DMS 273 treated with DMSO at 0.1 percent for 48 hours (cell line): ENCODE measurements around the gene VSTM2L.

ENCODE experiments used
- DNase-seq: peaks from one replicate; lab custom pipeline; 2025; lab: John Stamatoyannopoulos, UW

VSTM2L gene

GRCh38 chr20:37878835-37879599 is 23.9 kb upstream of the VSTM2L start:
- no peak for DNase-seq

GRCh38 chr20:37879843-37880242 is 23.1 kb upstream of the VSTM2L start:
- no peak for DNase-seq

GRCh38 chr20:37880726-37881591 is 22.0 kb upstream of the VSTM2L start:
- DNase-seq = no peak

- no peak for DNase-seq
Measured at GRCh38 chr20:37881601-37882343, 21.2 kb upstream of the VSTM2L start.

- DNase-seq = no peak
Measured at GRCh38 chr20:37882961-37883712, 19.8 kb upstream of the VSTM2L start.

GRCh38 chr20:37885042-37885441 is 17.9 kb upstream of the VSTM2L start:
- DNase-seq = no peak

- DNase-seq = no peak
Measured at GRCh38 chr20:37885593-37886503, 17.1 kb upstream of the VSTM2L start.

GRCh38 chr20:37886851-37887297 is 16.1 kb upstream of the VSTM2L start:
- no peak for DNase-seq

GRCh38 chr20:37888641-37889040 is 14.3 kb upstream of the VSTM2L start:
- DNase-seq = no peak

- no peak for DNase-seq
Measured at GRCh38 chr20:37890108-37890507, 12.8 kb upstream of the VSTM2L start.

- no peak for DNase-seq
Measured at GRCh38 chr20:37890643-37891042, 12.3 kb upstream of the VSTM2L start.

- DNase-seq = no peak
Measured at GRCh38 chr20:37892001-37892400, 10.9 kb upstream of the VSTM2L start.

GRCh38 chr20:37893566-37894241 is 9.2 kb upstream of the VSTM2L start:
- no peak for DNase-seq

- no peak for DNase-seq
Measured at GRCh38 chr20:37894454-37894853, 8.5 kb upstream of the VSTM2L start.

GRCh38 chr20:37895166-37895565 is 7.8 kb upstream of the VSTM2L start:
- no peak for DNase-seq

GRCh38 chr20:37896932-37897548 is 5.9 kb upstream of the VSTM2L start:
- no peak for DNase-seq

GRCh38 chr20:37898233-37899104 is 4.5 kb upstream of the VSTM2L start:
- DNase-seq = no peak
